D721Med (cell line): ENCODE measurements around the gene MACROH2A1.

Experiments
- DNase-seq: peaks from one replicate; pipeline ENCODE4 v3.0.0; 2011; ENCODE audit warnings: low spot score; ENCODE audit not compliant: insufficient read length
- FAIRE-seq: peaks from 2 replicates; lab custom pipeline; 2011; peaks lifted over from hg19 to GRCh38; lab: Jason Lieb, UNC
- TF ChIP-seq, protein P1 (sequence below): IDR thresholded peaks from 2 replicates; pipeline ENCODE4 v1.5.1; 2012; ENCODE audit warnings: mild to moderate bottlenecking, control low read depth; ENCODE audit not compliant: insufficient read depth; ENCODE audit errors: missing control alignments

MACROH2A1 gene

DNA sequence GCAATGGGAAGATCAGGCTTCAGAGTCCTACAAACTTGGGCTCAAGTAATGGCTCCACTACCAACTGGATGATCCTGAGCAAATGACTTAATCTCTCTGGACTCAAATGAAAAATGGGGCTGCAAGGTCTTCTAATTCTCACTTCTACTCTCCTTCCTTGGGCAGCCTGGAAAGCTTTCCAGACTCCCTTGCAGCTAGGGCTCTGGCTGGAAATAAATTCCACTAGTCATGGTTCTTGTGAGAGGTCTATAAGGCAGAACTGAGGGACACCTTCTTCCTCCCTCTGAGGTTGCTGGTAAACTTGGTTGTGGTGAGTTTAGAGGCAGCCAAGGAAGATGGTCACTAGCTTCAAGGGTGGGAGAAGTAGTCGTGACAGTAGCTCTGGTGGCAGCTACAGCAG is 29.6 kb upstream of the MACROH2A1 start:
- TF ChIP-seq, protein P1, sequence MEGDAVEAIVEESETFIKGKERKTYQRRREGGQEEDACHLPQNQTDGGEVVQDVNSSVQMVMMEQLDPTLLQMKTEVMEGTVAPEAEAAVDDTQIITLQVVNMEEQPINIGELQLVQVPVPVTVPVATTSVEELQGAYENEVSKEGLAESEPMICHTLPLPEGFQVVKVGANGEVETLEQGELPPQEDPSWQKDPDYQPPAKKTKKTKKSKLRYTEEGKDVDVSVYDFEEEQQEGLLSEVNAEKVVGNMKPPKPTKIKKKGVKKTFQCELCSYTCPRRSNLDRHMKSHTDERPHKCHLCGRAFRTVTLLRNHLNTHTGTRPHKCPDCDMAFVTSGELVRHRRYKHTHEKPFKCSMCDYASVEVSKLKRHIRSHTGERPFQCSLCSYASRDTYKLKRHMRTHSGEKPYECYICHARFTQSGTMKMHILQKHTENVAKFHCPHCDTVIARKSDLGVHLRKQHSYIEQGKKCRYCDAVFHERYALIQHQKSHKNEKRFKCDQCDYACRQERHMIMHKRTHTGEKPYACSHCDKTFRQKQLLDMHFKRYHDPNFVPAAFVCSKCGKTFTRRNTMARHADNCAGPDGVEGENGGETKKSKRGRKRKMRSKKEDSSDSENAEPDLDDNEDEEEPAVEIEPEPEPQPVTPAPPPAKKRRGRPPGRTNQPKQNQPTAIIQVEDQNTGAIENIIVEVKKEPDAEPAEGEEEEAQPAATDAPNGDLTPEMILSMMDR: no peak
- DNase-seq (no peak), FAIRE-seq (no peak)

DNA sequence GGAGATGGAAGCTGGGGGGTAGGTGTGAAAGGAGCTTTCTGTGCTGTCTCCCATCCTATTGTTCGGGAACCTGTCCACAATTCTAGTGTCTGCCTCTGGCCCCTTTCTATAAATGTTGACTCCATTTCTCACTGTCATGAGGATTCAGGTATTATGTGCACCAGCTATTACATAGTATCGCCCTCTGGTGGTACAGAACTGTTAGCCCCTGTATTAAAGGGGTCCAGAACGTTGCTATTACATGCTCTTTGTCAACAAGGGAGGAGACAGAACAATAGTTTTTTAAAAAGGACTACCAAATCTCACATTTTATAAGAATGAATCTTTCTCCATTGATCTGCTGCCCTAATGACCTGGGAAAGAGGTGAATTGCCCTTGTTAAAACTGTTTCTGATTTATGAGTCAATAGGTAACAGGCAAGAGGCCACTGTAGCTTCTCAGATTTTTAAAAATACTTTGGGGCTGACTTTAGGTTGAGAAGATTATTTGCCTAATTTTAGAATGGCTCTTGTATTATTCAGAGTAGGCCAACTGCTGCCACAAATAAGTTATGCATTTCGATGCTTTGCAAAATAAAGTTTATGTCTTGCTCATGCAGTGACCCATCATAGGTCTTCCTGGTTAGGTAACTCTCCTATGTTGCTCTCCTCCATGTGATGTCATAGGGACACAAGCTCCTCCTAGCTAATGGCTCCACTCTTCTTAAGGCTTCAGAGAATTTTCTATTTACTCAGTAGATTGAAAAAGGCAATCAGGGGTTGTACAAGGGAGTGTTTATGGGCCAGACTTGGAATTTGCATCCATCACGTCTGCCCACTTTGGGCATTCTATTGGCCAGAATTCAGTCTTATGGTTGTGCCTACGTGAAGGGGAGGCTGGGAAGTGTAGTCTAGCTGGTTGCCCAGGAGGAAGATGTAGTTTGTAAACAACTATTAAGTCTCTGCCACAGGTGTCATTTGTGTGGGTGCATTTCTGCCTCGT is 27.4 kb upstream of the MACROH2A1 start:
- TF ChIP-seq, protein P1: peak; percentile 79
- DNase-seq (no peak), FAIRE-seq (peak; percentile 77)

DNA sequence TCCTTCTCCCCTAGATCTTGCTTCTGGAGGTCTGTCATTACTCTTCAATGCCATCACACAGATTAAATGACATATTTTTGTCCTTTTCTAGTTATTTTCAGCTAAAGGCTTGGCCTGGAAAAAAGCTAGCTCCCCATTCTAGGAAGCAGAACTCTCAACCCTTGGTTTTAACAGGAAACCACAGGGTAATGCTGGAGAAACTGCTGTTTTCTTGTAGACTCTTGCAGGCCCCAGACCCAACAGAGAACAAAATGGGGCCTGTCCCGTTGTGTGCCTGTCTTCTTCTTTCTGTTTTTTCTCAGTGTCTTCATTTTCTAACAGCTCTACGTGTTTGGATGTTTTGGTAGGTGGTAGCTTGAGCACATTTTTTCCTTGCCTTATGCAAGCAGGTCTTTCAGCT is 26.6 kb upstream of the MACROH2A1 start:
- TF ChIP-seq, protein P1: no peak
- no peak for DNase-seq
- FAIRE-seq: no peak

DNA sequence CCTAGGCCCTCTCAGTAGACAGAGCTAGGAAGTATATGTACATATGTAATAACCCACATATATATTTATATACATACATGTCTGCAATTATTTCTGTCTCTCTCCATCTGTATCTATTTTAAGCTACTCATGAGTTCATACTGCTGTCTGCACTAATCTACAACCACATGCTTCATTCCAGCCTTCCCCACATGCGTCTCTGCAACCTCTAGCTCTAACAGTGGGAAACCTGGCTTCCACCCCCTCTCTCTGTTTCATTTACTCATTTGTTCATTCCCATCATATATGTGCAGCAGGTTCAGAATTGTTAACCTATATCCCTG is 24.8 kb upstream of the MACROH2A1 start:
- TF ChIP-seq, protein P1: no peak
- DNase-seq (no peak), FAIRE-seq (no peak)

DNA sequence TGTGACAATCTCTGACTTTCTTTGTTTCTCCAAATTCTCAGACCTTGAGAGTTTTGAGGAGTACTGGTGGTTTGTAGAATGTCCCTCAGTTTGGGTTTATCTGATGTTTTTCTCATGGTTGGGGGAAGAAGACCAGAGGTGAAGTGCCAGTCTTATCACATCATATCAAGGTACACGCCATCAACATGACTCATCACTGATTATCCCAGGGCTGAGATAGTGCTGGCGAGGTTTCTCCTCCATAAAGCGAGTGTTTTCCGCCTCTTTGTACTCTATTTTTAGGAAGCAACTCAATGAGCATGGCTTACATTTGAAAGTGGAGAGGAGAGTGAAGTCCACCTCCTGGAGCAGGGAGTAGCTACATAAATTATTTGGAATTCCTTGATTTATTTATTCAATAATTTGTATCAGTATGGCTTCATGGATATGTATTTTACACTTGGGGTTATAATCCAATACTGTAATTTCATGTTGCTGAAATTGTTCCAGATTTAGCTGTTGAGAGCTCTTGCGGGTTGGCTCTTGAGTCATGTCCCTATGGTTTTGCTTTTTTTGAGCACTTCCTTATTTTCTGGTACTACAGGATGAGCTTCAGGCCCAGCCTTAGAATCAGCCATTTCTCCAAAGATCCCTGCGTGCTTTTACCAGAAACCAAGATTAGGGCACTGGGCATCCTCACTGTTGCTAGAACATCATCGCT is 24.3 kb upstream of the MACROH2A1 start:
- no peak for FAIRE-seq
- TF ChIP-seq, protein P1: no peak
- DNase-seq: no peak

DNA sequence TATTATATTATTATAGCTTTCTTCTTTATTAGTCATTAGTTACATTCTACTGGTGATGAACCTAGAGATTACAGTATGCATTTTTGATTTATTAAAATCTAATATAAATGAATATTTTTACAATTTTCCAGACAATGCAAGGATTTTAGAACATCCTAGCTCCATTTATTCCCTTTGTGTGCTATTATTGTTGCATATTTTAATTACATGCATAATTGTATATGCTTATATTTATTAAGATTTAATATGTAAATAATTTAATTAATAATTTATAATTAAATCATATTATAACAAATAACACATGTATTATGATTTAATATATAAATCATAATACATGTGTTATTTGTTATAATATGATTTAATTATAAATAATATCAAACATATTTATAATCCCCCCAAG is 23.4 kb upstream of the MACROH2A1 start:
- FAIRE-seq: no peak
- TF ChIP-seq, protein P1: no peak
- DNase-seq: no peak
